K562 (cell line): ENCODE measurements around the gene WASL. TPM values are rescaled to one million over a fixed set of nuclear protein-coding genes. Genes with fewer than 3 reads are reported as not detected.

ENCODE experiments used
- BMI1 ChIP-seq: fragments of 150-350 bp; IDR thresholded peaks from 2 replicates; pipeline ENCODE4 v1.6.1; 2014; ENCODE audit warnings: low read length
- CCAR2 ChIP-seq: fragments of 200-400 bp; formaldehyde crosslinking; IDR thresholded peaks from 2 replicates; pipeline ENCODE4 v1.6.1; 2017; ENCODE audit warnings: mild to moderate bottlenecking, low read depth, low read length
- CTBP1 ChIP-seq: fragments of 450-650 bp; IDR thresholded peaks from 2 replicates; pipeline ENCODE4 v1.6.1; 2016; ENCODE audit warnings: borderline replicate concordance
- DACH1 ChIP-seq: fragments of 450-650 bp; IDR thresholded peaks from 2 replicates; pipeline ENCODE4 v1.6.1; 2018; ENCODE audit not compliant: partially characterized antibody
- GABPA ChIP-seq: fragments of 200-800 bp; sonication (Bioruptor generic); conservative IDR thresholded peaks from 2 replicates; pipeline ENCODE4 v1.6.1; 2016; ENCODE audit warnings: low read depth, missing genetic modification characterization, missing compliant biosample characterization
- HMGN3 ChIP-seq: IDR thresholded peaks from 2 replicates; pipeline ENCODE4 v1.6.1; 2011; ENCODE audit warnings: borderline replicate concordance, low read depth, mild to moderate bottlenecking, mixed read lengths, low read length; ENCODE audit not compliant: insufficient read length; ENCODE audit errors: extremely low read depth
- HNRNPUL1 ChIP-seq: fragments of 200-400 bp; formaldehyde crosslinking; IDR thresholded peaks from 2 replicates; pipeline ENCODE4 v1.6.1; 2017; ENCODE audit warnings: low read length
- MAZ ChIP-seq, 2 experiments: fragments of 450-650 bp in 1 of 2; sonication (generic) in 1 of 2; formaldehyde crosslinking; IDR thresholded peaks in 1 of 2; conservative IDR thresholded peaks in 1 of 2; 2 replicates each; pipeline versions ENCODE4 v1.4.0 to v1.5.0; 2020; ENCODE audit warnings: mild to moderate bottlenecking in 1 of 2, missing genetic modification reagents in 1 of 2
- RAD21 ChIP-seq, 2 experiments: fragments of 250-450 bp in 1 of 2; fragments of 450-650 bp in 1 of 2; sonication (Bioruptor Pico) in 1 of 2; formaldehyde crosslinking in 1 of 2; IDR thresholded peaks in 1 of 2; conservative IDR thresholded peaks in 1 of 2; 2 replicates each; pipeline versions ENCODE4 v1.4.0 to v1.8.0; 2020 to 2022; ENCODE audit warnings: mild to moderate bottlenecking in 2 of 2, moderate library complexity in 1 of 2
- RFX5 ChIP-seq: IDR thresholded peaks from 2 replicates; pipeline ENCODE4 v1.6.1; 2011; ENCODE audit warnings: low read depth, mild to moderate bottlenecking, improper control_type of control experiment, low read length
- SAFB2 ChIP-seq: fragments of 200-400 bp; formaldehyde crosslinking; IDR thresholded peaks from 2 replicates; pipeline ENCODE4 v1.6.1; 2018; ENCODE audit warnings: borderline replicate concordance, low read length, low read depth, moderate library complexity; ENCODE audit not compliant: severe bottlenecking
- SFPQ ChIP-seq: fragments of 200-400 bp; formaldehyde crosslinking; IDR thresholded peaks from 2 replicates; pipeline ENCODE4 v1.6.1; 2017; ENCODE audit warnings: mild to moderate bottlenecking, low read depth, low read length, moderate library complexity
- STAG1 ChIP-seq: sonication (generic); formaldehyde crosslinking; IDR thresholded peaks from 2 replicates; pipeline ENCODE4 v1.5.0; 2020; ENCODE audit warnings: missing genetic modification reagents, borderline replicate concordance
- STAT5B ChIP-seq: fragments of 250-450 bp; sonication (Bioruptor Pico); IDR thresholded peaks from 2 replicates; pipeline ENCODE4 v1.8.0; 2021; ENCODE audit warnings: mild to moderate bottlenecking, inconsistent platforms
- TCF3 ChIP-seq: sonication (generic); formaldehyde crosslinking; IDR thresholded peaks from 2 replicates; pipeline ENCODE4 v1.4.0; 2020; ENCODE audit warnings: mild to moderate bottlenecking, missing genetic modification reagents
- ZFPM2 ChIP-seq: fragments of 250-450 bp; sonication (Bioruptor Pico); IDR thresholded peaks from 2 replicates; pipeline ENCODE4 v1.5.1; 2022; ENCODE audit warnings: mild to moderate bottlenecking
- ZNF146 ChIP-seq: IDR thresholded peaks from one replicate; pipeline ENCODE4 v1.6.1; 2018; ENCODE audit warnings: missing compliant biosample characterization; ENCODE audit not compliant: unreplicated experiment
- ZNF384 ChIP-seq: IDR thresholded peaks from 2 replicates; pipeline ENCODE4 v1.6.1; 2012; ENCODE audit warnings: low read depth, low read length, improper control_type of control experiment
- ZNF76 ChIP-seq: fragments of 250-450 bp; sonication (Bioruptor Pico); IDR thresholded peaks from 2 replicates; pipeline ENCODE4 v1.4.0; 2020; ENCODE audit warnings: mild to moderate bottlenecking, moderate library complexity, borderline replicate concordance
- polyA plus RNA-seq, 8 experiments: library from polyadenylated mRNA; depleted of rRNA in 4 of 8; stranded (reverse) in 5 of 8; unstranded in 3 of 8; fragments of >200 nt; fragmentation: Nextera tagmentation in 2 of 8; fragmentation: Illumina TruSeq in 1 of 8; extraction: Ambion mirVana in 2 of 8; extraction: Trizol in 1 of 8; gene quantifications; 2 replicates each; pipeline versions ENCODE4 v1.2.1 to v1.2.3, GENCODE V29; 2011 to 2014; ENCODE audit warnings: inconsistent platforms in 1 of 8, missing spikeins in 1 of 8
- total RNA-seq, 7 experiments: library from RNA; depleted of rRNA in 6 of 7; stranded (reverse); fragments of >200 nt in 6 of 7; fragmentation: Illumina TruSeq in 2 of 7; extraction: Trizol in 2 of 7; gene quantifications; 2 replicates each; pipeline versions ENCODE4 v1.2.1 to v1.2.3, GENCODE V29; 2011 to 2021; ENCODE audit warnings: low replicate concordance in 1 of 7
- TF ChIP-seq, protein P1 (sequence below): conservative IDR thresholded peaks from 2 replicates; pipeline ENCODE4 v1.6.1; 2011; ENCODE audit warnings: low read depth, mild to moderate bottlenecking, low read length; ENCODE audit not compliant: control insufficient read depth
- TF ChIP-seq, protein P2 (sequence below): fragments of 250-450 bp; sonication (Bioruptor Pico); IDR thresholded peaks from 2 replicates; pipeline ENCODE4 v1.4.0; 2020

WASL gene
- total and polyA plus RNA-seq, 9 of the 15 experiments (the other 6 are each of a cell fraction or from before 2014, with no cell fraction given), result 3.2 to 13.9 (median 8.3) TPM

GRCh38 chr7:123643495-123644441 lies 105.0 kb downstream of the WASL start (continued):
- no peak for TF ChIP-seq HNRNPUL1
- TF ChIP-seq STAT5B, result no peak
- TF ChIP-seq ZNF146 (CRISPR knock-in tag), result no peak
- TF ChIP-seq GABPA (tag), result 0 out of 2 replicates have a peak, but pooled peaks have one; percentile 33
- peak; percentile 62; the same call in 1 of the 2 replicates for TF ChIP-seq CTBP1
- no peak for TF ChIP-seq RFX5
- no peak for TF ChIP-seq DACH1
- no peak for TF ChIP-seq ZFPM2
- TF ChIP-seq, protein P1, sequence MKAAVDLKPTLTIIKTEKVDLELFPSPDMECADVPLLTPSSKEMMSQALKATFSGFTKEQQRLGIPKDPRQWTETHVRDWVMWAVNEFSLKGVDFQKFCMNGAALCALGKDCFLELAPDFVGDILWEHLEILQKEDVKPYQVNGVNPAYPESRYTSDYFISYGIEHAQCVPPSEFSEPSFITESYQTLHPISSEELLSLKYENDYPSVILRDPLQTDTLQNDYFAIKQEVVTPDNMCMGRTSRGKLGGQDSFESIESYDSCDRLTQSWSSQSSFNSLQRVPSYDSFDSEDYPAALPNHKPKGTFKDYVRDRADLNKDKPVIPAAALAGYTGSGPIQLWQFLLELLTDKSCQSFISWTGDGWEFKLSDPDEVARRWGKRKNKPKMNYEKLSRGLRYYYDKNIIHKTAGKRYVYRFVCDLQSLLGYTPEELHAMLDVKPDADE, result no peak
- no peak for TF ChIP-seq STAG1 (CRISPR knock-in tag)
- 0 out of 2 replicates have a peak, but pooled peaks have one; percentile 13 for TF ChIP-seq ZNF384
- no peak for TF ChIP-seq ZNF76
- TF ChIP-seq RAD21 (CRISPR knock-in tag; conservative IDR thresholded peaks at IDR 0.05 in 1 of 2, IDR thresholded peaks at IDR 0.05 in 1 of 2), result no peak; a peak in 2 of 4 replicates
- TF ChIP-seq TCF3 (CRISPR knock-in tag), result no peak
- TF ChIP-seq BMI1, result no peak
- TF ChIP-seq CCAR2, result no peak
- no peak for TF ChIP-seq HMGN3
- 0 out of 4 replicates have a peak, but pooled peaks of 1 of the 2 experiments have one; percentile 28 for TF ChIP-seq MAZ (CRISPR knock-in tag; conservative IDR thresholded peaks at IDR 0.05 in 1 of 2, IDR thresholded peaks at IDR 0.05 in 1 of 2)
- TF ChIP-seq SAFB2, result no peak
- no peak for TF ChIP-seq SFPQ
- TF ChIP-seq, protein P2, sequence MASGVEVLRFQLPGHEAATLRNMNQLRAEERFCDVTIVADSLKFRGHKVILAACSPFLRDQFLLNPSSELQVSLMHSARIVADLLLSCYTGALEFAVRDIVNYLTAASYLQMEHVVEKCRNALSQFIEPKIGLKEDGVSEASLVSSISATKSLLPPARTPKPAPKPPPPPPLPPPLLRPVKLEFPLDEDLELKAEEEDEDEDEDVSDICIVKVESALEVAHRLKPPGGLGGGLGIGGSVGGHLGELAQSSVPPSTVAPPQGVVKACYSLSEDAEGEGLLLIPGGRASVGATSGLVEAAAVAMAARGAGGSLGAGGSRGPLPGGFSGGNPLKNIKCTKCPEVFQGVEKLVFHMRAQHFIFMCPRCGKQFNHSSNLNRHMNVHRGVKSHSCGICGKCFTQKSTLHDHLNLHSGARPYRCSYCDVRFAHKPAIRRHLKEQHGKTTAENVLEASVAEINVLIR (CRISPR knock-in tag), result no peak
